HG02885 (cell line): Measurements from ENCODE around the gene NDUFB6.
"Not testable (repeated sequence)": the region's sequence is repeated elsewhere in the genome, so short reads cannot be mapped to it uniquely, and the experiment has no call there.

ENCODE experiments used
- ATAC-seq: cut with Tn5 transposase; IDR thresholded peaks from one replicate; pipeline ENCODE4 v1.9.1; 2021; ENCODE audit warnings: mild to moderate bottlenecking; ENCODE audit not compliant: unreplicated experiment, poor library complexity

NDUFB6 gene

DNA sequence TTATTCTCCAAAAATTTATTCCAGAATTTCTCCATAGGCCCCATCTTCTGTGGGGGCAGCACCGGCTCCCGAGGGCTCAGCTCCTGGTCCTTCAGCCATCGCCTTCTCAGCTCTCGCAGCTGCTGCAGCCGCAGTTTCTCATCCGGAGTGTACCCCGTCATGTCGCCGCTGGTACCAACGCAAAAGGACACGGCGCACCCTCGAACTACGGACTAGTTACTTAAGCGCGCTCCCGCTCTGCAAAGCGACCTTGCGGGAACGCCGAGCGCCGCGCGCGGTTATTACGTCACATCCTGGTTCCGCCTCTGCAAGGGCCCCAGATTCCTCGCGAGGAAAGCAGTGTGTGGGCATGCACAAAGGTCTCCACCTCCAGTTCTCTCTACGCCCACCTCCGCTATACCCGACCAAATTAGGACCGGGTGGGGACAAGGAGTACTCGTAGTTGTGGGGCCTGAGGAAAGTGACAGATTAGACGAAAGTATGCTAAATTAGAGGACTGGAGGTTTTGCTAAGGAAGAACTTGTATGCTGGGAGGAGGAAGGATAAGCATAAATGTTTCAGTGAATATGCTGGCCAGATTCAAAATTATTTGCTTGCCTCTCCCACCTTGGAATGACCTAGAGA, at the start of gene NDUFB6:
Gene NDUFB6 (minus strand): TSS at position 260 of the 624 bp plus-strand sequence. CDS start 99 bp downstream, at position 161.
- peak; percentile 83 for ATAC-seq

DNA sequence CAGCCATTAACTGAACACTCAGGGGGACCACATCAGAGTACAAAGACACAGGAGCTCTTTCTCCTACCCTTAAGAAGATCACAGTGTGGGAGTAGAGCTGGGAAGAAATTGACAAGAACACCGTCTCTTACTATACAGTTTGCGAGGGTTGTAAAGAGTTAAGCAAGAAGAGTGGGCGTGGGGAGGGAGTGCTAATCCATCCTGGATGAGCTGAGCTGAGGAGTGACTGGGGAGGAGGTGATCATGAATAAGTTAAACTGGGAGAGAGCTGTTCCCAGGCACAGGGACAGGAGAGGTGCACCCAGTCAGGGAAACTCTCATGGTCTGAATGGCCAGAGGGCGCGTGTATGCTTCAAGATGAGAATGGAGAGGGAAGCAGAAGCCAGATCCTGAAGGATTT, 45.3 kb upstream of the NDUFB6 start:
- no peak for ATAC-seq

DNA sequence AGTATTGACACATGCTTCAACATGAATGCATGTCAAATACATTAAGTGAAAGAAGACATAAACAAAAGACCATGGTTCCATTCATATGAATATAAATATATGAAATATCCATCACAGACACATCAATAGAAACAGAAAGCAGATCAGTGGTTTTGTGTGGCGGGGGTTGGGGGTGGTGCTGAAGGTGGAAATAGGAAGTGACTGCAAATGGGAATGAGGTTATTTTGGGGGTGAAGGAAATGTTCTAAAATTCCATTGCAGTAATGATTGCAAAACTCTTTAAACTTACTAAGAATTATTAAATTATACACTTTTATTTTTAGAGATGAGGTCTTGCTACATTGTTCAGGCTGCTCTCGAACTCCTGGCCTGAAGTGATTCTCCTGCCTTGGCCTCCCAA, 33.9 kb upstream of the NDUFB6 start:
- no peak for ATAC-seq

DNA sequence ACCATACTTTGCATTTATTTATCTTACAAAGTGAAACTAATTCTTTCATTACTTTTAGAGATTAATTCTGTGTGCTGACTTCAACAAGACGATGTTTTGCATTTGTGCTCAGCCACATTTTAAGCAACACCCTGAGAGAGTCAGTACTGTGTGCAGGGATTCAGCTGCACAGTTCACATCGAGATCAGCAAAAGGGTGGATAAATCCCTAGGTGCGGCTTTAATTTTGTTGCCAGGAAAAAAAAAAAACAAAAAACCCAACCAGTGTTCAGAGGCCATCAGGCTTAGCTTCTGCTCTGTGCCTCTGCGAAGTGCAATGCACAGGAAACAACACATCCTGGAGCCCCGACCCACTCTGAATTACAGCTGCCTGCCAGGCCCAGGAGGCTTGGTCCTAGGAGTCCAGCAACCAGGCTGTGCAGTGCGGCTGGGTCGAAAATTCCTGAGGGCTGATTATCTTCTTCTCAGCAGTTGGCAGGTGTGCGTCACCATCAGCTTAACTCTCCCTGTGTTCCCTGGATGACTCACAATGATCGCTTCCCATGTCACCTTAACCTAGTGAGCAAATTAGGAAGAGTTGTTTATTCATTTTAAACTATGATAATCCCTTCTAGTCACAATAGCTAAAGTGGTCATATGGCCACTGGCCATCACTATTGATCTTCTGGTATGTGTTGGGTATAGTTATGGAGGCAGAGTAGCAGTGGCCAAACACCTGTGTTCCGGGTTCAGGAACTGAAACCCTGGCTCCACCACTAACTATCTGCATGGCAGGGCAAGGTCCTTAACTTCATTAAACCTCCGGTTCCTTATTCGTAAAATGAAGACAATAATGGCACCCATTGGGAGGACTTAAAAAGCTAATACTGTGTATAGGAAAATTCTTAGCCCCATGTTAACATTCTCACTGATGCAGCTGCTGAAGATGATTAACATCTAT, 31.2 kb upstream of the NDUFB6 start:
- ATAC-seq: peak; percentile 82

DNA sequence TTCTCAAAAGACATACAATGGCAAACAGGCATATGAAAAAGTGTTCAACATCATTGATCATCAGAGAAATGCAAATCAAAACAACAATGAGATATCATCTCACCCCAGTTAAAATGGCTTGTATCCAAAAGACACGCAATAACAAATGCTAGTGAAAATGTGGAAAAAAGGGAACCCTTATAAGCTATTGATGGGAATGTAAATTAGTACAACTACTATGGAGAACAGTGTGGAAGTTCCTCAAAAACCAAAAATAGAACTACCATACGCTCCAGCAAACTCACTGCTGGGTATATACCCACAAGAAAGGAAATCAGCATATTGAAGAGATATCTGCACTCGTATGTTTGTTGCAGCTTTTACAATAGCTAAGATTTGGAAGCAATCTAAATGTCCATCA, 26.1 kb upstream of the NDUFB6 start:
- ATAC-seq: not testable (repeated sequence)

DNA sequence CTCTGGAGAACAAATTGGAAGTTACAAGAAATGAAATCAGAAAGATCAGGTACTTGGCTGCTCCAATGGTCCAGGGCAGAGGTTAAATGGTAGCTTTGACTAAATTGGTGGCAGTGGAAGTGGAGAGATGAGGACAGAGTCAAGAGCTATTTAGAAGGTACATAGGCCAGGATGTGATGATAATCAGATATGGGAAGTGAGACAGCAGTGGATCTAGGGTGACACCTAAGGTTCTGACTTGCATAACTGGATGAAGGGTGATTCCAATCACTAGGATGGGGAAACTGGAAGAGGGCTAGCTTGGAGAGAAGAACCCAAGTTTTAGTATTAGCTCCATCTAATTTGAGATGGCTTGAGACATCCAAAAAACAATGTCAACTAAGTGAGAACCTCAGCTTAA, 24.0 kb upstream of the NDUFB6 start:
- no peak for ATAC-seq

DNA sequence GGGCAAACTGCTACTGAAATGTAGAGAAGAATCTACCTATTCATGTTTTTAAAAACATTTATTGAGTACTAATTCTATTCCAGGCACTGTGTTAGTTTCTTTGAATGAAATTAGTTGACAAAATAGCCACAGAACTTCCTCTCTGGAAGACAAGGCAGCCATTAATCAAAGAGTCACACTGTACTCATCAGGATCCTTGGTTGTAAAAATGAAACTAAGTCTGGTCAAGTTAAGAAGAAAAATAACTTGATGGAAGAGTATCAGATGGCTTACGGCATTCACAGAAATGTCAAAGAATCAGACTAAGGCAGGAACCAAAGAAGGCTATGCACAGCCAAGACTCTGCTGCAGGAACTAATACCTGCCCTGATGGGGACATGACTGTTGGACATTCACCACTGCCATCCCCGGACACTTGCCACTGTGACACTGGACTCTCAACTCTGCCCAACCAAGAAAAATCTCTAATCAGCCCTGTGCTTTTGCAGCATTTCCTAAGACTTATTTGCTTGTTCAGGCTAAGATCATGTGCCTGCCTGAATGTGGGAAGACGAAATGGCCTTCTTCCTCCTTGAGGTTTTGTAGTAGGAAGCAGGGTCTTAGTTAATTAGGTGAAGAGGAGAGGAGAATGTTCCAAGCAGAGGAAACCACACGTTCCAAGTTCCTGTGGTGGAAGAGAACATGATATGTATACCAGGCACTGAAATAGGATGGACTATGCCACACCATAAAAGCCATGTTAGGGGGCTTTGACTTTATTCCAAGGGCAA, 23.3 kb upstream of the NDUFB6 start:
- ATAC-seq: no peak

DNA sequence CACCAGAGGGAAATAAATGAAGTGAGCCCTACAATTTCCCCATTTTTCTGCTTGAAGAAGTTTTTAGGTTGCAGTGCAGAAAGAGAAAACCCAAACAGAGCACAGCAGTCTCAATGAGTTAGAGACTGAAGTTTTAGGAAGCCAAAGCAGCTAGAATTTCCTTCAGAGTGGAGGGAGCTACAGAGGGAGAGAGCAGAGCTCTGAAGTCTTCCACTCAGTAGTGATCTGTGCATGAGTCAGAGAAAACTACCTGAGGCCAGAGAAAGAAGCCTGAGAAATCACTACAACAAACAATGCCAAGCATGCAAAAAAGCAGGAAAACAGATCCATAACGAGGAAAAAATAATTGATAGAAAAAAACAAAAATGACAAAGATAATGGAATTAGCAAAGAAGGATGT, 17.9 kb upstream of the NDUFB6 start:
- no peak for ATAC-seq

DNA sequence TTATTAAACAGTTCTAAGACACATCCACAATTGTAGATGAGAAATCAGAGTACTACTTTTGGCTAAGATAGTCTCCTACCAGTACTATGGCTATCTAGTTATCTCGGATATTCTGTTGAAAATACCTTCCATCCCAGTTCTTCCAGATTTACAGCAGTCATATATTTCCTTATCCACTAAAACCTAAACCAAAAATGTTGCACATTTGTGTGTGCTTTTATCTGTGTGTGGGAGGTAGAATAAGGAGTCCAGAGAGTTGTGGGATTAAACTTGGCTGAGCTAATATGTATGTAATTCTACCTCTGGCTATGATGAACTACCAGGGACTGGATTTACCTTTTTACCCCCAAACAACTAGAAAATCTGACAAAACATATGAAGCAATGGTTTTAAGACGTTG, 17.5 kb upstream of the NDUFB6 start:
- no peak for ATAC-seq

DNA sequence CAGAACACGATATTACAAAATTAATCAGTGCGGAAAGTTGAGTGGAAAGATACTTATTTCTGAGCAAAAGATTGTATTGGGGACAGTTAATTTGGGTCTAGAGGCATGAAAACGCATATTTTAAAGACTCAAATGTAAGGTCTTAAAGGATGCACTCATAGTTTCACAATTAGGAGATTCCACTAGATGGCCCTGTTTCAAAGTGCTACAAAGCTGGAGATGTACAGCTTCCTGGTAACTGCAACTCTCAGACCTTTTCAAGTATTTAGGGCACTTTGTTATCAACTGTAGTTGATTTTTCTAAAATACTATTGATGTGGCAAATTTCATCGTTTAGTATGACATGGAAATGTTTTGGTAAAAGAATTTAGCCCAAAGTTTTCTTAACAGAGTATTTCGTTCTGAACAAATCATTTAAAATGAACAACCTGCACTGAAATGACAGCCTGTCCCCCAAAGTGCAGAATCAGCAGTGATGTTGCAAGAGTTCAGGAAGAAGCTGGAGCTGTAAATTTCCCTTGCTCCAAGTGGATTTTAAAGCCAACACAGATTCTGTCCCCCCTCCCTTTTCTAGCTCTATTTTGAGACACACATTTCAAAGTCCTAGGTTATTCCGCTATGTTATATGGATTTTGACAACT, 16.2 kb upstream of the NDUFB6 start:
- peak; percentile 76 for ATAC-seq

DNA sequence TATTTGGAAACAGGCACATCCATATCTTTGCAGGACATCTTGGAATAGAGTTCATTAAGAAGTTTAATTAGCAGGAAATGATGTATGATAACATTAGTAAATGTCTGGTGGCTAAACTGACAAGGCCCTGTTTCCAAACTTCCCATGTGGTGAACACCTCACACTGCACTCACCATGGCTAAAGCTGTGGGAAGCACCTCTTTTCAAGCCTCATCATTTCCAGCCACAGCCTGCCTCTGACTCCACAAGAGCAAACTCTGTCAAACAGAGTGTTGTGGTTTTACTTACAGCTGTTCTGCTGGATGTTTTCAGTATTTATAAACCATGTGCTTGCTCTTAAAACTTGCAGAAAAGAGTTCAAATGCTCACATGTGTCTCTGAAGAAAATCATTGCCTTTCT, 14.9 kb upstream of the NDUFB6 start:
- ATAC-seq: no peak

DNA sequence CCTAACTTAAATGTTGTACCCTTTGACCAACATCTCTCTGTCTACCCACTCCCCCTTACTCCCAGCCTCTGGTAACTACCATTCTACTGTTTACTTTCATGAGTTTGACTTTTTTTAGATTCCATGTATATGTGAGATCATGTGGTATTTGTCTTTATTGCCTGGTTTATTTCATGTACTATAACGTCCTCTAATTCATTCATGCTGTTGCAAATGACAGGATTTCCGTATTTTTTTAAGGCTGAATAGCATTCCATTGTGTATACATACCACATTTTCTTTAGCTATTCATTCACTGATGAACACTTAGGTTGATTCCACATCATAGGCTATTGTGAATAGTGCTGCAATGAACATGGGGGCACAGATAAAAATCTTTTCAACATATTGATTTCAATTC, 11.8 kb upstream of the NDUFB6 start:
- ATAC-seq: no peak

DNA sequence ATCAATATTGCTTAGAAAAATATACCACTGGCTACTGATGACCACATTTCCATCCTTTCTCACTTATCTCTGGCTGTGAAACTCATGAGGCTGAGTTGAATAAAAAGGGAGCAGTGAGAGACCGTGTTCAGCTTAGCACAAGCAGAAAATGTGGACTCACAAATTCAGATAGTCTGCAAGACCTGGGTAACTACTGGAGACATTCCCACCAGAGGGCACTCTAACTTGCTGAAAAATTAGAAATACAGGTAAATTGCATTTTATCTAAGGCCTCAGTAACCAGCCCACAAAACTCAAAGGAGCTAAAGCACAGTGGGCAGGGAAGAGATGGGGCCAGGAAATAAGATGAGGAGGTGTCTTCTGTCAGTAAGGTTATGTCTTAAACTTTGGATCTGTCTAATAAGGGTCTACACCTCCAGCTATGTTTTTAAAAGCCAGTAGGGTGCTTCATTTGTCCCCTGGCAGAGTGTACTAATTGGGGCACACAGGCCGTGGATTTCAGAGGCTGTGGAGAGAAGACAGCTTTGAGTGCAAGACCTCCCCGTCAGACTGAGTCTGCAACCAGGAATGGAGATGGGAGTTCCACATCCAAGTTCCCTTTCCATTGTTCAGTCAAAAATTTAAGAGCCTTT, 8.7 kb upstream of the NDUFB6 start:
- peak; percentile 48 for ATAC-seq

DNA sequence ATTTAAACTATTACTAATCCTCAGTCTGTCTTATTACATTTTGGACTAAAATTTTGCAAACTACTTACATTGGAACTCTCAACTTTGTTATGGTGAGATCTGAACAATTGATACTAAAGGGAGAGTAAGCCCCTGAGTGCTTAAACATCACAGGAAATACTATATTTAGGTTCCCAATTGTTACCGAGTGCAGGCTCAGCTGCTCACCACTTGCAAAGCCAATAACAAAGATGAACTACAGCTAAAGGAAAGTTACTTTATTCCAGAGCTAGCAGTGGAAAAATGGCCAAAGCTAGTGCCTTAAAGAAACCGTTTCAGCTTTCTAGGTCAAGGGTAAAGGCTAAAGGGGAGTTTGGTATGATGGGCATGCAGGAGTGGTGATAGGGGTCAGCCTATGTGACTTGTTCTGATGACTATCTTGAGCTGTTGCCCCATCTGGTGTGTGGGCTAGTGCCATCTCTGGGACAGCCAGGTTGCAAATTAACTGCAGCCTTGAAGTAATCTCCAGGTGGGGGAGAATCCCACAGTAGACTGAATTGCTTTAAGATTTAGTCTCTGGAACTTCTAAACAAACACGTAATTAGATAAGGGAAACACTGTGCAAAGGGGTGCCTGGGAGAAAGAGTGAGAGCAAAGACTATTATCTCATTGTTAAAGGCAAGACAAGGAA, 7.8 kb upstream of the NDUFB6 start:
- ATAC-seq: no peak

DNA sequence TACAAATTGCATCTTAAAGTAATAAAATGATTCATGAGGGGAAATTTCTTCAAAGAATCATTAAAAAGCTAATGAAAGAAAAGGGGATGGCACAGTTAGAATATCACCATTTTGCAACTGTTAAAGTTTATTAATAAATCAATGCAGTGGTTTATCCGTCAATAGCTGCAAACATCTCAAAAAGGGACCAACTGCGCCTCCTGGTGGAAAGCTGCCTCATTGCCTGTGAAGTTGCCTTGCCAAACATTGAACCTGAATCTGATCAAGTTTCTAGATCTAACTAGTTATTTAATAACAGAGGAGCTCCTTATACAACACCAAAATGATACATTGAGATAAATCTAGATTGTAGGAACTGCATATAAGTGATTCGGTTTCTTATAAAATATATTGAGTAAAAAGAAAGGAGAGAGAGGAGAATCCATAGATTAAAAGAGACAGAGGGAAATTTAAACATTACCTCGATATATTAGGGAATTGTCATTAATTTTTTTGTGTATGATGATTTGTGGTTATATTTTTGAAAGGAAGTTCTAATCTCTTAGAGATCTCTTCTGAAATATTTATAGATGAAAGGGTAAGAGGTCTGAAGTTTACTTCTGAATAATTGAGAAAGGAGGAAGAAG, 6.9 kb upstream of the NDUFB6 start:
- peak; percentile 52 for ATAC-seq

DNA sequence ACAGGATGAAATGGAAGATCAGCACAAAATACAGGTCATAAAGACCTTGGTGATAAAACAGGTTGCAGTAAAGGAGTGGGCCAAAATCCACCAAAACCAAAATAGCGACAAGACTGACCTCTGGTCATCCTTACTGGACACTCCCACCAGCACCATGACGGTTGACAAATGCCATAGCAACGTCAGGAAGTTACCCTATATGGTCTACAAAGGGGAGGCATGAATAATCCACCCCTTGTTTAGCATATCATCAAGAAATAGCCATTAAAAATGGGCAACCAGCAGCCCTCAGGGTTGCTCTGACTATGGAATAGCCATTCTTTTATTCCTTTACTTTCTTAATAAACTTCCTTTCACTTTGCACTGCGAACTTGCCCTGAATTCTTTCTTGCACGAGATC, 6.0 kb upstream of the NDUFB6 start:
- ATAC-seq: no peak

DNA sequence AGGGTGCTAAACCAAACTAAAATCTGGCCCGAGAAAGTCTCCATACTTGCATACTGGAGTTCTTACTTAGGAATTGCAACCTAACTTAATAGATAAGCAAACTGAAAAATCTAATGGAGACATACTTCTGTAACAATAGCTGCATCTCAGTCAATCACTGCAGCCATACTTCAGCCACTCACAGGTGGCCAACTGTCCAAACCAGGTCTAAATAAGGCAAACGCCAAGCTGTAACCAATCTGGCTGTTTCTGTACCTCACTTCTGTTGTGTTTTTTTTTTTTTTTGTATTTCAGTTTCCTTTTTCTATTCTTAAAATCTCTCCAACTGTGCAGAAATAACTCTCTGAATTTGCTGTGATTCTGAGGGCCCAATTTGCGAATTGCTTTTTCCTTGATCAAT, 4.4 kb upstream of the NDUFB6 start:
- ATAC-seq: peak; percentile 44

DNA sequence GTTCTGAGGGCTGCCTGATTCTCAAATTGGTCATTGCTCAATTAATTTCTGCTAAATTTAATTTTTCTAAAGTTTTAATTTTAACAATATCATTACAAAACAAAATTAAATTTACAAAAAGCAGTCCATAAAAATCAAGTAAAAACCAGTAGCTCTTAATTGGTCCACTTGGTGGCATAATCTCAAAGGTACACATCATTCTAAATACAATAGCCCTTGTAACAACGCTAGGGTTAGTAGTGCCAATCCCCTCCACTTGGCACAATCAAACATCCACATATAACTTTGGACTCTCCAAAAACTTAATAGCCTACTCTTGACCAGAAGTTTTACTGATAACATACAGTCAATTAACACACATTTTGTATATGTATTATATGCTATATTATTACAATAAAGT, 1.9 kb upstream of the NDUFB6 start:
- no peak for ATAC-seq

DNA sequence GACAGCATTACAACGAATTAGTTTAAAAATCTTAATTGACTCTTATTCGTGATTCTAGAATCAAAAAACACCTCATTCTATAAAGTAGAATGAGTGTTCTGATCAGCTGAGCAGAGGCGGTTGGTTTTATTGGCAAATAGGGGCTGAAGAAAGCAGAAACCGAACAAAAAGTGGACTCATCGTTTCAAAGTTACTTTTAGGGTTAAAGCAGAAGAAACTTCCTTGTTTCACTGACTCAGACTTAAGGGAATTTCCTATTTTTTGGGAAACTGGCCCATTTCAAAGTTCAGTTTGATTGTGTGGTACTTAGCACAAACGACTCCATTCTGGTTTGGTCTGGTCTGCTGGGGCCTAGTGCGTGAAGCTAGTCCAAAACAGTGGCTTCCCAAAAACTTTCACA, 862 bp upstream of the NDUFB6 start:
- no peak for ATAC-seq
